ENCODE results near the gene TBR1.

Gene TBR1

DNA sequence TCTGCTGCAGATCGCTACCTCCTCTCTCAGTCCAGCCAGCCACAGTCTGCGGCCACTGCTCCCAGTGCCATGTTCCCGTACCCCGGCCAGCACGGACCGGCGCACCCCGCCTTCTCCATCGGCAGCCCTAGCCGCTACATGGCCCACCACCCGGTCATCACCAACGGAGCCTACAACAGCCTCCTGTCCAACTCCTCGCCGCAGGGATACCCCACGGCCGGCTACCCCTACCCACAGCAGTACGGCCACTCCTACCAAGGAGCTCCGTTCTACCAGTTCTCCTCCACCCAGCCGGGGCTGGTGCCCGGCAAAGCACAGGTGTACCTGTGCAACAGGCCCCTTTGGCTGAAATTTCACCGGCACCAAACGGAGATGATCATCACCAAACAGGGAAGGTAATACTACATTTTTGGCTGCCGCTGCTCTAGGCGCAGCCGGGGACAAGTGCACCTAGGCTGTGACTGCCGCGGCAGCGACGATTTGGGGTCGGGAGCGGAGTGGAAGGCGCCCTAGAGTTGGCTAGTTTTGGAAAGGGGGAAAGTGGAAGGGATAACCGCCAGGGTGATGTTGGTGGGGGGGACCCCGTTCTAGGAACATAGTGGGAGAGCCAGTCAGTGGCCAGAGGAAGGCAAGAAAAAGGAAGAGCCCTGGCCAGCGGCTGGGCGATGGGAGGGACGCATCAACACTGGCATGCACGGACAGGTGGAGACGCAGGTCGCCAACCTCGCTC, 776 bp downstream of the TBR1 start:
- Histone ChIP-seq H3K27ac (no peak overlapping the region), H3K27me3 (replicated peaks) (peaks cover 62% of the 10 kb centered on the region), H3K4me3 (ENCODE audit: low read depth, low read length) (no peak overlapping the region), H3K36me3 (replicated peaks) (no peaks in the 10 kb centered on the region)
- in situ Hi-C loops (cut with HindIII; ENCODE audit: low pct_ligation_motif_present, low sequenced_read_pairs): no loop called here
- no peak for DNase-seq
- TF ChIP-seq CTCF (IDR thresholded peaks at IDR 0.05; ENCODE audit: low read depth, low read length, missing control alignments): no peak

GRCh38 chr2:161417438-161418274, 1.6 kb downstream of the TBR1 start:
- H3K27ac ChIP-seq: no peak overlapping the region
- H3K36me3 ChIP-seq (replicated peaks): no peaks in the 10 kb centered on the region
- H3K27me3 ChIP-seq (replicated peaks): peaks cover 70% of the 10 kb centered on the region
- H3K4me3 ChIP-seq (ENCODE audit: low read depth, low read length): no peak overlapping the region
- in situ Hi-C loops (cut with HindIII; ENCODE audit: low pct_ligation_motif_present, low sequenced_read_pairs): no loop called here
- no peak for DNase-seq
- TF ChIP-seq CTCF (IDR thresholded peaks at IDR 0.05; ENCODE audit: low read depth, low read length, missing control alignments): no peak

DNA sequence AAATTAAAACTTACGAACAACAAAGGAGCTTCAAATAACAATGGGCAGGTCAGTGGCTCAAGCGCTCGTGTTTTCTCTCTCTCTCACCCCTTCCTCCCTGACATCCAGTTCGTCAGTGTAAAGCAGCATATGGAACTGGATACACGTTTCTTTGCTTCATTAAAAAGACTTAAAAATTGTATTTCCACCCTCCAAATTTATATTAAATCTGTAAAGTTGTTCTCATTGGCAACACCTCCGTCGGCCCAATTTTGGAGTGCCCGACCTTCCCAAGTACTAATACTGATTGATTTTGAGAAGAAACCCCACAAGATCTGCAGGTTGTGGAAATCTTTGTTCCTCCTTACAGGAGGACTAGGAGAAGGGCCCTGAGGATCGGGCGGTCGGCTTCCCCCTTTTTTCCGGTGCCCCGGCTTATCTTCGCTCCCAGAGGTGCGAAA, 2.2 kb downstream of the TBR1 start:
- Histone ChIP-seq H3K36me3 (replicated peaks) (no peaks in the 10 kb centered on the region), H3K27ac (no peak overlapping the region), H3K4me3 (ENCODE audit: low read depth, low read length) (no peak overlapping the region), H3K27me3 (replicated peaks) (peaks cover 76% of the 10 kb centered on the region)
- in situ Hi-C loops (cut with HindIII; ENCODE audit: low pct_ligation_motif_present, low sequenced_read_pairs): no loop called here
- TF ChIP-seq CTCF (IDR thresholded peaks at IDR 0.05; ENCODE audit: low read depth, low read length, missing control alignments): no peak
- DNase-seq: no peak

DNA sequence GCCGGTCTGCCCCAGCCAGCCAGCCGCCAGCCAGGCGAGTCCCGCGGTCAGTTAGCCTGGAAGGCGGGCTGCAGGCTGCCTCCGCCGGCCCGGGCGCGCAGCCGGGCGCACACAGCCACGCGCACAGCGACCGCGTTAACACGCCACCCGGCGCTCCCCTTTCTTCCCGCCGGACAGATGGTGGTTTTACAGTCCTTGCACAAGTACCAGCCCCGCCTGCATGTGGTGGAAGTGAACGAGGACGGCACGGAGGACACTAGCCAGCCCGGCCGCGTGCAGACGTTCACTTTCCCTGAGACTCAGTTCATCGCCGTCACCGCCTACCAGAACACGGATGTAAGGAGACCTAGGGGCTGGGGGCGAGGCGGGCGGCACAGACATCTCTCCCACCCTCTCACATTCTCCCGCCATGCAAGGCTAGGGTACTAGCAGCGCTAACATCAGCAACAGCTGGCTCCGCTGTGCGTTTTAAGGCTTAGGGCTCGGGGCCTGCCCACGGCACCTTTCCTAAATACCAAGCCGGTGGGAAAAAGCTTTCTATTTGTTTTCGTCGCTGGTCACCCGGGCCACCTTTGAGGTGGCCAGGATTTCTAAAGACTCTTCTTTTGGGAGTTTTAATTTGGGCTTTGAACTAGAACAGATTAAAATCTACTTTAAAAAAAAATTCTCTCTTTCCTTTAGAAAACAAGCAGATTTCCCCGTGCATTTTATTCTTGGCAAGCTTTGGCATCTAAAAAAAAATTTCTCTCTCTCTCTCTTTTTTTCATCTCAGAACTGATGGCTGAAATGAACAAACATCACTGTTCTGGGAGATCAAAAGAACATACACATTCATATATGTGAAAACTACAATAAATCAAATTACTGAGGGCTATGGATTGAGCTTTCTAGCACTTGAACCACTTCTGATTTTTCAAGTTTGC, 2.9 kb downstream of the TBR1 start:
- Histone ChIP-seq H3K27me3 (replicated peaks) (peaks cover 83% of the 10 kb centered on the region), H3K36me3 (replicated peaks) (no peaks in the 10 kb centered on the region), H3K27ac (no peak overlapping the region), H3K4me3 (ENCODE audit: low read depth, low read length) (no peak overlapping the region)
- TF ChIP-seq CTCF (IDR thresholded peaks at IDR 0.05; ENCODE audit: low read depth, low read length, missing control alignments): no peak
- no peak for DNase-seq
- in situ Hi-C loops (cut with HindIII; ENCODE audit: low pct_ligation_motif_present, low sequenced_read_pairs): no loop called here

DNA sequence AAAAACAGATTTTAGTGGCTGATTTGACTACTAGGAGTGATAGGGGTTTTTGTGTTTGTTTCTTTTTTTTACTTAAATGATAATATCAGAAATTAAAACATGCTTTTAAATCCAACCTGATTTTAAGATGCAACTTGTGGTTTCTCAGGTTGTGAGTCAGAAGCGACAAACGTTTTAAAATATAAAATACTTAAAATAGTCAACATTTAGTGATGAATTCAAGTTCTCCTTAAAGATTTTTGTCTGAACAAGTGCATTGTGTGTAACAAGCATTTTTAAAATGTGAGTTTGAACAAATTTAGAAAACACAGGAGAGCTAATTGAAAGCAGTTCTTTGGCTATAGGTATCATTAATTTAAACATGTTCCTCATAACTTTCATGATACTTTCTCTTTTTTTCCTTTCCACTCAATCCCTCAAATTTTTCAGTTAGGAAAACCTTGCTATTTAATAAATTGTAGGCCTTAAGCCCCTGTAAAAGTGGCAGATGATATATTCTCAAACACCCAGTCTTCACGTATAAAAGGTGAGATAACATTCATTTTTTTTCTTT, 3.6 kb downstream of the TBR1 start:
- no peak for TF ChIP-seq CTCF (IDR thresholded peaks at IDR 0.05; ENCODE audit: low read depth, low read length, missing control alignments)
- in situ Hi-C loops (cut with HindIII; ENCODE audit: low pct_ligation_motif_present, low sequenced_read_pairs): no loop called here
- no peaks in the 10 kb centered on the region for H3K36me3 ChIP-seq (replicated peaks)
- H3K27ac ChIP-seq: no peak overlapping the region
- H3K4me3 ChIP-seq (ENCODE audit: low read depth, low read length): no peak overlapping the region
- H3K27me3 ChIP-seq (replicated peaks): peaks cover 90% of the 10 kb centered on the region
- DNase-seq: no peak

Measured in brain microvascular endothelial cell (primary cell).